ENCODE measurements around the gene IER5.
"Not testable (repeated sequence)": the region's sequence is repeated elsewhere in the genome, so short reads cannot be mapped to it uniquely, and the experiment has no call there.

The IER5 gene

GRCh38 chr1:181088079-181089016 is at the start of gene IER5:
Gene IER5 (plus strand): TSS chr1:181088700. CDS start chr1:181088903, 203 bp downstream.
- DNase-seq (ENCODE audit: low read depth) = peak; percentile 80

- no peak for DNase-seq (ENCODE audit: low read depth)
Measured at GRCh38 chr1:181040284-181040865, 48.1 kb upstream of the IER5 start.

GRCh38 chr1:181043025-181043888 is 45.2 kb upstream of the IER5 start:
- no peak for DNase-seq (ENCODE audit: low read depth)

- DNase-seq (ENCODE audit: low read depth) = no peak
Measured at GRCh38 chr1:181044449-181044966, 44.0 kb upstream of the IER5 start.

- not testable (repeated sequence) for DNase-seq (ENCODE audit: low read depth)
Measured at GRCh38 chr1:181045946-181046345, 42.6 kb upstream of the IER5 start.

- no peak for DNase-seq (ENCODE audit: low read depth)
Measured at GRCh38 chr1:181049378-181049777, 39.1 kb upstream of the IER5 start.

- DNase-seq (ENCODE audit: low read depth) = no peak
Measured at GRCh38 chr1:181050922-181051321, 37.6 kb upstream of the IER5 start.

GRCh38 chr1:181056560-181056959 is 31.9 kb upstream of the IER5 start:
- DNase-seq (ENCODE audit: low read depth) = no peak

GRCh38 chr1:181057079-181057478 is 31.4 kb upstream of the IER5 start:
- no peak for DNase-seq (ENCODE audit: low read depth)

GRCh38 chr1:181059435-181059834 is 29.1 kb upstream of the IER5 start:
- no peak for DNase-seq (ENCODE audit: low read depth)

- no peak for DNase-seq (ENCODE audit: low read depth)
Measured at GRCh38 chr1:181060066-181060465, 28.4 kb upstream of the IER5 start.

GRCh38 chr1:181060947-181061346 is 27.6 kb upstream of the IER5 start:
- not testable (repeated sequence) for DNase-seq (ENCODE audit: low read depth)

GRCh38 chr1:181061487-181061886 is 27.0 kb upstream of the IER5 start:
- DNase-seq (ENCODE audit: low read depth) = no peak

GRCh38 chr1:181061891-181062835 is 26.3 kb upstream of the IER5 start:
- DNase-seq (ENCODE audit: low read depth) = no peak

- peak; percentile 57 for DNase-seq (ENCODE audit: low read depth)
Measured at GRCh38 chr1:181062836-181063428, 25.6 kb upstream of the IER5 start.

- DNase-seq (ENCODE audit: low read depth) = no peak
Measured at GRCh38 chr1:181064011-181064623, 24.4 kb upstream of the IER5 start.

- no peak for DNase-seq (ENCODE audit: low read depth)
Measured at GRCh38 chr1:181064702-181065101, 23.8 kb upstream of the IER5 start.

GRCh38 chr1:181073638-181074037 is 14.9 kb upstream of the IER5 start:
- no peak for DNase-seq (ENCODE audit: low read depth)

- no peak for DNase-seq (ENCODE audit: low read depth)
Measured at GRCh38 chr1:181075766-181076350, 12.6 kb upstream of the IER5 start.

GRCh38 chr1:181076852-181077251 is 11.6 kb upstream of the IER5 start:
- no peak for DNase-seq (ENCODE audit: low read depth)
